ENCODE results near the gene EFR3B. TPM values are rescaled to one million over a fixed set of nuclear protein-coding genes. Genes with fewer than 3 reads are reported as not detected.

Gene EFR3B
- total RNA-seq, 1 donor from 2014 or later, result 14.7 TPM

GRCh38 chr2:25018681-25019080 is 23.2 kb upstream of the EFR3B start:
- no peaks in the 10 kb centered on the region for H3K9me3 ChIP-seq (ENCODE audit: insufficient read depth, low read depth, low read length)
- FAIRE-seq, result no peak
- Mint-ChIP-seq H3K9me3 (ENCODE audit: unreplicated experiment) (no peaks in the 10 kb centered on the region), H3K27ac (ENCODE audit: unreplicated experiment) (no peak overlapping the region), H3K4me1 (ENCODE audit: low read depth, unreplicated experiment) (peaks cover 1% of the 10 kb centered on the region), H3K4me3 (ENCODE audit: unreplicated experiment) (no peak overlapping the region), H3K36me3 (ENCODE audit: low read depth, unreplicated experiment) (no peaks in the 10 kb centered on the region), H3K27me3 (ENCODE audit: low read depth, unreplicated experiment) (peaks cover 3% of the 10 kb centered on the region)
- H3K27me3 ChIP-seq (ENCODE audit: insufficient read depth, low read length), result peaks cover 5% of the 10 kb centered on the region
- no peaks in the 10 kb centered on the region for H4K20me1 ChIP-seq (ENCODE audit: insufficient read depth, low read length)
- H2AFZ ChIP-seq (ENCODE audit: low read depth, low read length), result no peak overlapping the region
- H3K27ac ChIP-seq (ENCODE audit: low read depth, low read length), result no peak overlapping the region
- no peak for DNase-seq (ENCODE audit: low read depth)
- no peak overlapping the region for H3K4me2 ChIP-seq (ENCODE audit: low read length)
- H3K4me1 ChIP-seq (ENCODE audit: insufficient read depth, low read length), result no peaks in the 10 kb centered on the region
- H3K4me3 ChIP-seq (ENCODE audit: insufficient read depth, low read depth, low read length), result no peak overlapping the region
- H3K9ac ChIP-seq (ENCODE audit: low read length), result no peak overlapping the region
- TF ChIP-seq CTCF (IDR thresholded peaks at IDR 0.05; ENCODE audit: insufficient read depth, low read depth, low read length) (no peak), EZH2 (IDR thresholded peaks at IDR 0.05; ENCODE audit: insufficient read depth, low read length) (no peak)
- no peaks in the 10 kb centered on the region for H3K79me2 ChIP-seq (ENCODE audit: insufficient read depth, low read length)
- no peaks in the 10 kb centered on the region for H3K36me3 ChIP-seq (ENCODE audit: insufficient read depth, low read length)

- Mint-ChIP-seq H3K27ac (ENCODE audit: unreplicated experiment) (no peak overlapping the region), H3K36me3 (ENCODE audit: low read depth, unreplicated experiment) (no peaks in the 10 kb centered on the region), H3K27me3 (ENCODE audit: low read depth, unreplicated experiment) (peaks cover 4% of the 10 kb centered on the region), H3K4me3 (ENCODE audit: unreplicated experiment) (no peak overlapping the region), H3K9me3 (ENCODE audit: unreplicated experiment) (no peaks in the 10 kb centered on the region), H3K4me1 (ENCODE audit: low read depth, unreplicated experiment) (peaks cover 1% of the 10 kb centered on the region)
- Histone ChIP-seq H3K27ac (ENCODE audit: low read depth, low read length) (no peak overlapping the region), H3K36me3 (ENCODE audit: insufficient read depth, low read length) (no peaks in the 10 kb centered on the region), H4K20me1 (ENCODE audit: insufficient read depth, low read length) (no peaks in the 10 kb centered on the region), H2AFZ (ENCODE audit: low read depth, low read length) (no peak overlapping the region), H3K79me2 (ENCODE audit: insufficient read depth, low read length) (no peaks in the 10 kb centered on the region), H3K4me1 (ENCODE audit: insufficient read depth, low read length) (no peaks in the 10 kb centered on the region), H3K27me3 (ENCODE audit: insufficient read depth, low read length) (peaks cover 5% of the 10 kb centered on the region), H3K9ac (ENCODE audit: low read length) (no peak overlapping the region), H3K9me3 (ENCODE audit: insufficient read depth, low read depth, low read length) (no peaks in the 10 kb centered on the region), H3K4me2 (ENCODE audit: low read length) (no peak overlapping the region), H3K4me3 (ENCODE audit: insufficient read depth, low read depth, low read length) (no peak overlapping the region)
- FAIRE-seq, result no peak
- TF ChIP-seq CTCF (IDR thresholded peaks at IDR 0.05; ENCODE audit: insufficient read depth, low read depth, low read length) (no peak), EZH2 (IDR thresholded peaks at IDR 0.05; ENCODE audit: insufficient read depth, low read length) (no peak)
- DNase-seq (ENCODE audit: low read depth), result no peak
Measured at GRCh38 chr2:25021791-25022362, 20.0 kb upstream of the EFR3B start.

- H3K9me3 ChIP-seq (ENCODE audit: insufficient read depth, low read depth, low read length), result no peaks in the 10 kb centered on the region
- Mint-ChIP-seq H3K36me3 (ENCODE audit: low read depth, unreplicated experiment) (no peaks in the 10 kb centered on the region), H3K9me3 (ENCODE audit: unreplicated experiment) (peaks cover 2% of the 10 kb centered on the region), H3K4me3 (ENCODE audit: unreplicated experiment) (no peak overlapping the region), H3K27ac (ENCODE audit: unreplicated experiment) (no peak overlapping the region), H3K27me3 (ENCODE audit: low read depth, unreplicated experiment) (peaks cover 4% of the 10 kb centered on the region), H3K4me1 (ENCODE audit: low read depth, unreplicated experiment) (peaks cover 1% of the 10 kb centered on the region)
- peaks cover 8% of the 10 kb centered on the region for H3K27me3 ChIP-seq (ENCODE audit: insufficient read depth, low read length)
- no peak overlapping the region for H2AFZ ChIP-seq (ENCODE audit: low read depth, low read length)
- no peak for FAIRE-seq
- no peak for DNase-seq (ENCODE audit: low read depth)
- TF ChIP-seq EZH2 (IDR thresholded peaks at IDR 0.05; ENCODE audit: insufficient read depth, low read length) (no peak), CTCF (IDR thresholded peaks at IDR 0.05; ENCODE audit: insufficient read depth, low read depth, low read length) (no peak)
- H3K4me3 ChIP-seq (ENCODE audit: insufficient read depth, low read depth, low read length), result no peak overlapping the region
- no peaks in the 10 kb centered on the region for H3K36me3 ChIP-seq (ENCODE audit: insufficient read depth, low read length)
- no peak overlapping the region for H3K4me2 ChIP-seq (ENCODE audit: low read length)
- H4K20me1 ChIP-seq (ENCODE audit: insufficient read depth, low read length), result no peaks in the 10 kb centered on the region
- no peak overlapping the region for H3K9ac ChIP-seq (ENCODE audit: low read length)
- H3K27ac ChIP-seq (ENCODE audit: low read depth, low read length), result no peak overlapping the region
- no peaks in the 10 kb centered on the region for H3K79me2 ChIP-seq (ENCODE audit: insufficient read depth, low read length)
- H3K4me1 ChIP-seq (ENCODE audit: insufficient read depth, low read length), result no peaks in the 10 kb centered on the region
Measured at GRCh38 chr2:25023333-25023732, 18.5 kb upstream of the EFR3B start.
